AG09319 (cell line): ENCODE results near the gene UNC13B.

ENCODE experiments used
- DNase-seq: peaks from one replicate; pipeline ENCODE4 v3.0.0-alpha.2; 2010; ENCODE audit warnings: low read depth; ENCODE audit errors: extremely low read depth
- TF ChIP-seq, protein P1 (sequence below): IDR thresholded peaks from 2 replicates; pipeline ENCODE4 v1.5.1; 2011; ENCODE audit warnings: low read depth, mild to moderate bottlenecking, inconsistent platforms, low read length, moderate library complexity

Gene UNC13B

DNA sequence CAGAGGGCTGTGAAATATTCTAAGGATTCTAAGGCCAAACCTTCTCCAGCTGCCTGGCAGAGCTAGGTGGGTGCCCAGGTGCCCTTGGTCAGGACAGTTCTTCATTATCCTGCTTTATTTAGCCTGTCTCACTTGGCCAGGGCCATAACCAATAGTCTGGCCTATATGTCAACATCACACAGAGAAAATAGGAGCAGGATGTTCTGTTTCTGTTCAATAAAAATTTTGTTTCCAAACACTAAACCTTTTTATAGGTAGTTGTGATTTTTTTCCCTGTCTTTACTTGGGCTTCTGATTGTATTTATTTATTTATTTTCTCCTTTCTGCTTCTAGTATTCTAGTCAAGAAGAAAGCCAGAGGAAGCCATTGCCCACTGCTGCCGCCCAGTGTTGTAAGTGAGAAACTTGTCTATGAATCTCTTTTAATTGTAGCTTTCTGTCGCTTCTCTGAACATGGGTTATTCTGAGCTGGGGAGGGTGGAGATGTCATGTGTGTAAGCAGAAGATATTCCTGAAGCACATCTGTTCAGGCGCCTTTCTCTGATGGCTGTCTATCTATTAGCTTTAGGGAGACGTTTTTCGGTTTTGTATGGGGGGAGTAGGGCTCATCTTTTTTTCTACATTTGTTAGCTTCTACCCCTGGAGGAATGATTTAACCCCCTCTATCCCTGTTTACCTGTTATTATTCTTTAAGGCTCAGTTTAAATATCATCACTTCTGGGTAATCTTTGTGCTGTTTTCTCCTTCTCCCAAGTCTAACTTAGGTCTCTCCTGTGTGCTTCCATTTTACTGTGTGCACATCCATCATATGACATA is 97.1 kb downstream of the UNC13B start:
- TF ChIP-seq, protein P1, sequence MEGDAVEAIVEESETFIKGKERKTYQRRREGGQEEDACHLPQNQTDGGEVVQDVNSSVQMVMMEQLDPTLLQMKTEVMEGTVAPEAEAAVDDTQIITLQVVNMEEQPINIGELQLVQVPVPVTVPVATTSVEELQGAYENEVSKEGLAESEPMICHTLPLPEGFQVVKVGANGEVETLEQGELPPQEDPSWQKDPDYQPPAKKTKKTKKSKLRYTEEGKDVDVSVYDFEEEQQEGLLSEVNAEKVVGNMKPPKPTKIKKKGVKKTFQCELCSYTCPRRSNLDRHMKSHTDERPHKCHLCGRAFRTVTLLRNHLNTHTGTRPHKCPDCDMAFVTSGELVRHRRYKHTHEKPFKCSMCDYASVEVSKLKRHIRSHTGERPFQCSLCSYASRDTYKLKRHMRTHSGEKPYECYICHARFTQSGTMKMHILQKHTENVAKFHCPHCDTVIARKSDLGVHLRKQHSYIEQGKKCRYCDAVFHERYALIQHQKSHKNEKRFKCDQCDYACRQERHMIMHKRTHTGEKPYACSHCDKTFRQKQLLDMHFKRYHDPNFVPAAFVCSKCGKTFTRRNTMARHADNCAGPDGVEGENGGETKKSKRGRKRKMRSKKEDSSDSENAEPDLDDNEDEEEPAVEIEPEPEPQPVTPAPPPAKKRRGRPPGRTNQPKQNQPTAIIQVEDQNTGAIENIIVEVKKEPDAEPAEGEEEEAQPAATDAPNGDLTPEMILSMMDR: peak; percentile 88

GRCh38 chr9:35260186-35260585 is 98.4 kb downstream of the UNC13B start:
- TF ChIP-seq, protein P1: no peak
- DNase-seq: no peak

More for the DNA sequence above, 97.1 kb downstream of the UNC13B start:
- DNase-seq: peak; percentile 47

DNA sequence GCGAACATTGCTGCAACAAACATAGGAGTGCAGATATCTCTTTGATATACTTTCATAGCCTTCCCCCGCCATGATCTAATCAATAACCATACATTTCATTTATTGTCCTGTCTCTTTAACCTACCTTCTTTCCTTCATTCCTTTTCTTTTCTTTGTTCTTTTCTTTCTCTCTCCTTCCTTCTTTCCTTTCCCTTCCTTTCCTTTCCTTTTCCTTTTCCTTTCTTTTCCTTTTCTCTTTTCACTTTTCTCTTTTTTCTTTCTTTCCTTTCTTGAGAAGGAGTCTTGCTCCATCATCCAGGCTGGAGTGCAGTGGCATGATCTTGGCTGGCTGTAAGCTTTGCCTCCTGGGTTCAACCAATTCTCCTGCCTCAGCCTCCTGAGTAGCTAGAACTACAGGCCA is 100.3 kb downstream of the UNC13B start:
- TF ChIP-seq, protein P1: no peak
- DNase-seq: no peak

- DNase-seq: no peak
Measured at GRCh38 chr9:35267710-35268109, 105.9 kb downstream of the UNC13B start.

DNA sequence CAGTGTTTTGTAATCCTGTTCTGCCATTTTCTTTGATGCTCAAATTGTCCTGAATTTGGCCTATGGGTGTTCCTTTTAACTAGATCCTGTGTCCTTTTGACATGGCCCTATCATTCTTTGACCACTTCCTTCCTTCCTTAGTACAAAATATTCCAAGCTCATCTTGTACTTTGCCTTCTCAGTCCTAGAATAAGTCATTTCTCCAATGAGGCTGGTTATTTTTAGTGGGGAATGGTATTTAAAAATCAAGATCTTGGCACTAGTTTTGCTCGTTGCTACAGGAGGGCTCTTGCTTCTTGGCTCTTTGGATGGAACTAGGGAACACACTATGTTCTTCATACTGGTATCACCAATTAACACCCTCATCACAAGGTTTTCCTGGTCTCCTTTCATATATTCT is 108.1 kb downstream of the UNC13B start:
- DNase-seq: no peak
- TF ChIP-seq, protein P1: no peak

More at GRCh38 chr9:35267710-35268109, 105.9 kb downstream of the UNC13B start:
- TF ChIP-seq, protein P1: no peak

GRCh38 chr9:35271637-35272036 is 109.8 kb downstream of the UNC13B start:
- no peak for DNase-seq
- TF ChIP-seq, protein P1: no peak

GRCh38 chr9:35272989-35273388 is 111.2 kb downstream of the UNC13B start:
- no peak for DNase-seq
- TF ChIP-seq, protein P1: no peak
